ENCODE results near the gene ADARB2.

Gene ADARB2

DNA sequence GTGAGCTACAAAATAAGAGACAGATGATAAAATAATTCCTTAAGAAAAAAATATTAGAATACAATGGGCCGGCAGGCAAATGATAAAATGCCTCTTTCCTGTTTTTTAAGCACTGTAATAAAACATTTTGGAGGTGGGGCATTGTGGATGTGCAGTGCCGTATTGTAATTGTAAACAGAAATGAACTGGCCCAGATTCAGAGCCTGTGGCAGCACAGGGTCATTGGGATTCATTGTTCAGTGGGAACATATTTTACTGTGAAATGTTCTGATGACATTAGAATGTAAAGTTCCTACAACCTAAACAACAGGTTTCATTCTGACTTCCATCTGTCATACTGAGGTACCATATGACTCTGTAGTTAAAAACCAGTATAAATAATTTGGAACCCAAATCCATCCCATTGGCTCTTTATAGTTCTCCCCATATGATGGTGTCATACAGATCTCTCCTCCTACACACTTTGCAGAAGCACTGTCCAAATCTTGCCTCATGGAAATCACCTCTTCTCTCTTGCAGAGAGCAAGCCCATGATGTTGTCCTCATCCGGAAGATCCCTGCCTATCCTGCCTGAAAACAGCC is 416.5 kb downstream of the ADARB2 start:
- no peak for TF ChIP-seq REST (IDR thresholded peaks at IDR 0.05; ENCODE audit: insufficient replicate concordance, low read depth)
- no peak for DNase-seq (ENCODE audit: low read depth in 1 of 2, low spot score in 1 of 2)
- no peak overlapping the region for H3K4me3 ChIP-seq (replicated peaks; ENCODE audit: insufficient read depth, low read length)
- H3K27me3 ChIP-seq (ENCODE audit: insufficient read depth, poor library complexity, severe bottlenecking), result no peaks in the 10 kb centered on the region
- H3K27ac ChIP-seq (replicated peaks), result no peak overlapping the region

- DNase-seq (ENCODE audit: low read depth in 1 of 2, low spot score in 1 of 2), result no peak
- no peak for TF ChIP-seq CTCF (IDR thresholded peaks at IDR 0.05; ENCODE audit: insufficient read depth, low read length)
- TF ChIP-seq SPI1 (IDR thresholded peaks at IDR 0.05; ENCODE audit: borderline replicate concordance, low read depth), result no peak
- no peak for TF ChIP-seq REST (IDR thresholded peaks at IDR 0.05; ENCODE audit: insufficient replicate concordance, low read depth)
- no peak for TF ChIP-seq GABPA (IDR thresholded peaks at IDR 0.05; ENCODE audit: low read depth)
- TF ChIP-seq POLR2AphosphoS5 (IDR thresholded peaks at IDR 0.05; ENCODE audit: low read depth), result no peak
- Histone ChIP-seq H3K27ac (replicated peaks) (no peak overlapping the region), H3K4me3 (replicated peaks; ENCODE audit: insufficient read depth, low read length) (no peak overlapping the region), H3K27me3 (ENCODE audit: insufficient read depth, poor library complexity, severe bottlenecking) (no peaks in the 10 kb centered on the region)
These were observed 420.5 kb downstream of the ADARB2 start for GRCh38 chr10:1316809-1317143.

GRCh38 chr10:1316121-1316808 is 421.1 kb downstream of the ADARB2 start:
- H3K27me3 ChIP-seq (ENCODE audit: insufficient read depth, poor library complexity, severe bottlenecking), result no peaks in the 10 kb centered on the region
- no peak overlapping the region for H3K27ac ChIP-seq (replicated peaks)
- no peak for TF ChIP-seq CTCF (IDR thresholded peaks at IDR 0.05; ENCODE audit: insufficient read depth, low read length)
- no peak for TF ChIP-seq REST (IDR thresholded peaks at IDR 0.05; ENCODE audit: insufficient replicate concordance, low read depth)
- no peak for TF ChIP-seq GABPA (IDR thresholded peaks at IDR 0.05; ENCODE audit: low read depth)
- TF ChIP-seq POLR2AphosphoS5 (IDR thresholded peaks at IDR 0.05; ENCODE audit: low read depth), result no peak
- TF ChIP-seq SPI1 (IDR thresholded peaks at IDR 0.05; ENCODE audit: borderline replicate concordance, low read depth), result no peak
- H3K4me3 ChIP-seq (replicated peaks; ENCODE audit: insufficient read depth, low read length), result no peak overlapping the region
- DNase-seq (ENCODE audit: low read depth in 1 of 2, low spot score in 1 of 2), result no peak

All from HL-60 (cell line).